Activated CD8-positive, alpha-beta memory T cell treated with anti-CD3 and anti-CD28 coated beads for 24 hours (primary cell): ENCODE results near the gene WWOX.
"Not testable (repeated sequence)": the region's sequence is repeated elsewhere in the genome, so short reads cannot be mapped to it uniquely, and the experiment has no call there.

ENCODE experiments used
- DNase-seq: peaks from one replicate; pipeline ENCODE4 v3.0.0-alpha.2; 2020

The WWOX gene

DNA sequence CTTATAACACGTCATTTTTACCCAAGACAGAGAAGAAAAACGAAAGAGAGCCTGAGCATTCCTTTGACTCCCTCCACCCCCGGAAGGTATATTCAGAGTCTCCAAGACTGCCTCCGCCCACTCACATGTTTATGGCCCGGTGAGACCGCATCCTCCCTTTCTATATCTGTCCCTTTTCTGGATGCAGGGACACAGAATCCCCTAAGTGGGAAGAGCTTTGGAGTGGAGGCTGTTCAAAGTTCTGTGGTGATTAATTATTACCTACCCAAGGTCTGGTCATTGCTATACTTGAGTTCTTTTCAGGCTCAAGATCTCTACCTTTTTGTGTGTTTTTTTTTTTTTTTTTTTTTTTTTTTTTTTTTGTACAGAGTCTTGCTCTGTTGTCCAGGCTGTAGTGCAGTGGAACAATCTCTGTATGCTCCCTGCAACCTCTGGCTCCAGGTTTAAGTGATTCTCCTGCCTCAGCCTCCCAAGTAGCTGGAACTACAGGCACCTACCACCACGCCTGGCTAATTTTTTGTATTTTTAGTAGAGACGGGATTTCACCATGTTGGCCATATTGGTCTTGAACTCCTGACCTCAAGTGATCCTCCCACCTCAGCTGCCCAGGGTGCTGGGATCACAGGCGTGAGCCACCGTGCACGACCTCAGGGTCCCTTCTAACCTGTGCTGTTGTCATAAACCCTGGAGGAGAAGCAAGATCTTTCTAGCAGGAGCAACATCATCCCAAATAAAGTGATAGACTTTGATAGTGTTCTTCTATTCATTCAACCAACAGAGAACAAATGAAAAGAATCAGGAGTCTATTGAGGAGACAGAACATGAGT lies 407.1 kb downstream of the WWOX start:
- no peak for DNase-seq

DNA sequence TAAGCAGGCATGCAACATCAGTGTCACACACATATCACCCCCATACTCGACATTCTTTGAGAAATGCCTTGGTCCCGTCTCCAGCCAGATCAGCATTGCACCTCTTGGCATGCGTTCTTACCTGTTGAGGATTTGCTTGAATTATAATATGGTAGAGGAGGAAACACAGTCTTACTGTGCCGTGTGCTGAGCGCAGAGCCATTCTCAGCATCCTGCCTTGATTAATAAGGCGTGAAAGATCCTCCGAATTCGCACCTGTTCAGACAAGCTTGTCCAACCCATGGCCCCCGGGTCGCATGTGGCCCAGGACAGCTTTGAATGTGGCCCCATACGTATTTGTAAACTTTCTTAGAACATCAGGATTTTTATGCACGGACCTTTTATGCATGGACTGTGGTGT lies 408.1 kb downstream of the WWOX start:
- no peak for DNase-seq

DNA sequence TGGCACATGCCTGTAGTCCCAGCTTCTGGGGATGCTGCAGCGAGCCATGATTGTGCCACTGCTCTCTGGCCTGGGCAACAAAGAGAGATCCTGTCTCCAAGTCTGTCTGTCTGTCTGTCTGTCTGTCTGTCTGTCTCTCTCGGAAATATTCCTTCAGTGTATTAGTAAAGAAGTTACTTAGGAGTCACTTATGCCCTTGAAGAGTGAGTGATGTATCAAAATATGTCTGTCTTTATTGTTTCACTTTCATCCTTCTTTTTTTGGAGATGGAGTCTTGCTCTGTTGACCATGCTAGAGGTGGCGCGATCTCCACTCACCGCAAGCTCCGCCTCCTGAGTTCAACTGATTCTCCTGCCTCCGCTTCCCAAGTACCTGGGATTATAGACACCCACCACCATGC lies 410.5 kb downstream of the WWOX start:
- no peak for DNase-seq

GRCh38 chr16:78510496-78510895 lies 411.0 kb downstream of the WWOX start:
- DNase-seq = no peak

DNA sequence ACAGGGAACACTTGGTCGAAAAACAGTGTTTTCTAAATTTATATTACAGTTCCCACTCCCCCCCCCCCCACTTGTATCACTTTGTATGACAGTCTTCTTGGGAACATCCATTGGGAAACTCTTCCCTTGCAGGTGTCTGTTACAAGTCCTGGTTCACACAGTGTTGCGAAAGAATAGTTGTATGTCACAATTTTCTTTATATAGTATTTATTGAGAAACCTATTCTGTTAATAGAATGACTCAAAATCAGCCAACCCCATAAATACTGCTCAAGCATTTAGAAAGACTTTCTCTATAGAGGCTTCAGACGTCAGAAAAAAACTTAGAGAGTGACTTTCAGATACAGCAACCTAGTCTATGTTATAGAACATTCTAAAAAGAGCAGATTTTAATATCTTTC lies 414.4 kb downstream of the WWOX start:
- no peak for DNase-seq

GRCh38 chr16:78514888-78515287 lies 415.4 kb downstream of the WWOX start:
- DNase-seq = not testable (repeated sequence)

DNA sequence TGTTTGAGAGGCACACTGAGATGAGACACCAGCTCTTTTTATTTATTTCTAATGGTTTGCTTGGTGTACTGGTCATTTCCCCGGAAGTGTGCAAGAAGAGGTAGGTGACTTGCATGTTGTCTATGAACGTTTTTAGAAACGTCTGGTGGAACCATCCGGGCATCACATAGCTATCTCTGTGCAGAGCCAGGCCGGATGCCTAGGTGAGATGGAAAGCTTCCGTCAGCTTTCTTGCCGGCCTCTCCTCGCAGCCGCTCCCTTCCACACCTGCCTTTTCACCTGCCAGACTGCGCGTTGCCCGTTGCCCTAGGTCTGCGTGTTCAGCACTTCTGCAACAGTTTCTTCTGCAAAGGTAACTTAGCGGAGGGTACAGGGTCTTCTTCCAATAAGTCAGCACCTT lies 416.0 kb downstream of the WWOX start:
- DNase-seq = no peak

DNA sequence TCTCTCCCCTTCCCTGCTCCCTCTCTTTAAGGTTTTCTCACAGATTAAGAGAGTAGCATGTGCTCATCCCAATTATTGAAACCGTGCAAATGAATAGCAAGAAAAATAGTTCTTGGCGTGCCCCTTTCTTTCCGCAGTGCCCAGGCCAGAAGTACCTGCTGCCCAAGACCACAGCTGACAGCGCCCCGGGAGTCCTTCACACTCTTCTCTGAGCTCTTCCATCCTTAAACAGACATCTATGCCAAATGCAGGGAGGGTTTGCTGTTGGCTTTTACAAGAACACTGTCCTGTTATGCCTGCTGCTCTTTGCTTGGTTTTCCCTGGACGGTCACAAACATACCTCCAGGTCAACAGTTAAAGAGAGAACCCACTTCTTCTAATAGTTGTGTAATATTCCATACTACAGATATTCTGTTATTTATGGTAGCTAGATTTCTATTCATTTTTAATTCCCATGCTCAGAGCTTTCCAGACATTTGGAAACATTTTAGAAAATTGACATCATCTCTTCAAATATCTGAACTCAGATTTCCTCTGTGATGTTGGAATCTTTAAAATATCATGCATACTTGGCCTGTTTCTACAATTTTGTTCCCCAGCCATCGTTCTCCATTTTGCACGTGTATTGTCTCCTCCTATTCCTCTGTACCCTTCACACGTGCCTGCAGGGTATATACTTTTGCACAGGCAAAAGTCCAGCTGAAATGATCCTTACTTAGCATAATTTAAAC lies 416.7 kb downstream of the WWOX start:
- DNase-seq = no peak

DNA sequence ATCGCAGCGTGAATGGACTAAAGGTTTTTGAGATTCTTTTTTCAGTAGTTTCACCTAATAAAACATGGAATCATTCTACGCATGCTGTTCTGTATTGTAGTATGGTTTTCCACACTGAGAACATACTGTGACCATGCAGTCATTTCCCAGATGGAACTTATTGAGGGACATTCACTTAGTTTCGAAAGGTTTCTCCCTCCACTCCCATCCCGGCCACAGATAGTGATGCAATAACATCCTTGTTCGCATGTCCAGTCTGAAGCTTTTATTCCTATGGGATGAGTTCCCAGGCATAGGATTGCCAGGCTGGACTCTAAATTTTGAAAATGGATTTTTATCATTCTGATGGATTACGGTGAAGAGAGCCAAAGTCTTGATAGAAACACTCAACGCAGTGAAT lies 420.4 kb downstream of the WWOX start:
- no peak for DNase-seq

- no peak for DNase-seq
Measured at GRCh38 chr16:78520470-78520869, 421.0 kb downstream of the WWOX start.

DNA sequence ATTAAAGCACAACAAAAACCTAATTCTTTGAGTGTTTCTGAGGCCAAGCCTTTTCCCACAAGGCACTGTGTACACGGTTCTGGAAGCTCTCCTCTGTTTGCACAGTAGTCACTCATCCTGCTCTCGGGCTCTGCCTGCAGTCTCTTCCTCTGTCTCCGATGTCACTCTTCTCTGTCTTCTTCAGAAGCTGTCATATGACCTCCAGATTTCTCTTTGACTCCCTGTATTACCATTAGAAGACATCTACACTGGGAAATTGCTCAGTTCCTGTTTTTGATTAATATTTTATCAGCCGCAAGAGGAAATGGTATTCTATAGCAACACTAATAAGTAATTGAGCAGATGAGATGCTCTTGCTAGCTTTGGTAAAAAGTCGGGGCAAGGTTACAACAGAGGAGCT lies 422.9 kb downstream of the WWOX start:
- DNase-seq = no peak

GRCh38 chr16:78523212-78523985 lies 423.9 kb downstream of the WWOX start:
- DNase-seq = no peak

GRCh38 chr16:78524066-78524595 lies 424.7 kb downstream of the WWOX start:
- DNase-seq = no peak

DNA sequence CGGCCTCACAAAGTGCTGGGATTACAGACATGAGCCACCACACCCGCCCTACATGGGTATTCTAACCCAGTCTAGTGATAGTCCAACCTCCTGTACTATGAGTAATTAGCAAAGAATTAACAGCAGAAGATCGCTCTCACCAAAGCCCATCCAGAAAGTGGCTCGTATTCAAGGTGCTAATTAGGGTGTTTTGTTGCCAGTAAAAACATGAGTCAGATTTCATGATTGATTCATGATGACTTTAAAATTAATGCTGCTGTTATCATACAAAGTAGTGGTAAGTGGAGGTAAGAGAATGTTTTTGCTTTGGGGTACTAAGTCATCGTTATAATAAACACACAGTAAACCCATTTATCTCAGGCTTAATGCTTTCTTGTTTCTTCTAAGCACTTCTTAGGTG lies 428.8 kb downstream of the WWOX start:
- DNase-seq = no peak

- DNase-seq = no peak
Measured at GRCh38 chr16:78529881-78530280, 430.4 kb downstream of the WWOX start.

- no peak for DNase-seq
Measured at GRCh38 chr16:78530283-78530682, 430.8 kb downstream of the WWOX start.

DNA sequence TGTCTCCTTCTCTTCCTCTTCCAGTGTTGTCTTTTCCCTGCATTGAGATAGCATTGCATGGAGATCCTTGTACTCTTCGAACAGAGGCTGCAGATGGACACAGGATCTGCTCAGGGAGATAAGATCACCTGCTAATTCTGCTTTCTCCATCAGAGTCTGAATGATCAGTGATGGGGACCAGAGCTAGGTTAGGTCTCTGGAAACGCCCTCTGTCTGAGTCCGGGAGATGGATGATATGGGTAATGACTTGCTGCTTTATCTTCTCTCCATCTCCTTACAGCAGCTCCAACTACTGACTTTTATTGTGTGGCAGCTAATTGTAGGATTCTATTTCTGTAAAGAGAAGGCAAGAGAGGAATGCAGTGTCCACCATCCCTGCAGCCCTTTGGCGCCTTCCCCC lies 435.6 kb downstream of the WWOX start:
- DNase-seq = no peak

DNA sequence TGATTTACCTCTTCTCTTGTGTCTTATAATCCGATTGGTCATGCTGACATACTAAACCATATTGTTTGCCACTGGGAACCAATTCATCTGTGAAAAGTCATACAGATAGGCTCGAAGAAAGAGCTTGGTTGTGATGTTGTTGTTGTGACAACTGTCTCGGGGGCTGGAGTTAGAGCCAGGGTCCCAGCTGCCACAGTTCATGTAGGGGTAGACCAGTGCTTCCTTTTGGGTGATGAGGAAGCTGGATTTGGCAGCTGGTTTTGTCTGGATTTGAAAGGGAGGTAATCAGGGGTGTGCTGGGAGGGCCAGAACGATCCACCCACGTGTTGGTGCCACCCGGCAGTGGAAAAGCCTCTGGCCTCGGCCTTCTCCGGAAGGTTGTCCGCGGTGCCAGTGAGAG lies 438.1 kb downstream of the WWOX start:
- no peak for DNase-seq

DNA sequence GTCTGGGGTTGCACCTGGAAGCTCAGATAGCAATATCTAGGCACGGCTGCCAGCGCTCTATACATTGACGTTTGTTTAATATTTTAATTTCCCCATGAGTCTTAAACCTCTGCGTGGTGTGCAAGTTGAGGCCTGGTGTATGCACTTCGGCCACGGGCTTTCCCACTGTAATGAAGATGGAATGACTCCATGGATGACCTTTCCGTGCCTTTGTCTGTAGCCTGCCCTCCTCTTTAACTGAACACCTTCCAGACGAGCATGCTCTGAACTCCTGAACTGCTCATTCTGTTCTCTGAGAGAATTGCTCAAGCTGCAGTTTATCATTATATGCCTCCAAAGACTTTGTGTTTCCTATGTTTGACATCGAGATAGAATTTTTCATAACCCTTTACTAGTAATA lies 438.8 kb downstream of the WWOX start:
- DNase-seq = no peak

DNA sequence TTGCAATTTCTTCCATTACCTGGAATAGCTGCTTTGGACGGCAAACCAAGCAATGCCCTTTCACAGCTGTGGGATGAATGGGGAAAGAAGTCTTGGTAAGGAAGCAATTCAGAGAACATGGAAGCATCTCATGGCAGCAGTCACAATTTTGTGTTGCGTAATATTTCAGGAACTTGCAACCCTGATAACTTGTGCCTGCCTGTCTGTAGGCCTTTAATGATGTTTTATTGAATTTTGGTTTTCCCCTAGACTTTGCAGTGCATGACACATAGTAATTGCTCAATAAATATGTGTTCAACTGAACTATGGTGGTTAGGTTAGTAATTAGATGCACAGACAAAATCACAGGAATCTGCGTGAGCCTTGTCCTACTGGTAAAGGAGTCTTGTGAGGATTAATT lies 439.5 kb downstream of the WWOX start:
- no peak for DNase-seq

DNA sequence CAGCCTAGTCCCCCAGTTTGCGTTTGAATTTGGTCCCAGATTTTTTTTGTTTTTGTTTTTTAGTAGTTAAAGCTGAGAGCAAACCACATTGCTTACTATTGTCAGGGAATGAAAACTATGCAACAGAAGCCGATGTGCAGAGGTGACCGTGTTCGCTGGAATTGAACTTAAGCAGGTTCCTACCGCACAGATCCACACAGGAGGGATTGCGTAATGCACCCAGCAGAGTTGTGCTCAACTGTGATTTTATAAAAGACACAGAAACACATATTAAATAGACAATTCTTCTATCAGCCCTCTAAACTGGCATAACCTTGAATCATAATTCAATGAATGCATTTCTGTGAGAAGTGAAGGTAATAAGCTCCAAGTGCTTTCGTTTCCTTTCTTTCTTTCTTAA lies 443.0 kb downstream of the WWOX start:
- no peak for DNase-seq

DNA sequence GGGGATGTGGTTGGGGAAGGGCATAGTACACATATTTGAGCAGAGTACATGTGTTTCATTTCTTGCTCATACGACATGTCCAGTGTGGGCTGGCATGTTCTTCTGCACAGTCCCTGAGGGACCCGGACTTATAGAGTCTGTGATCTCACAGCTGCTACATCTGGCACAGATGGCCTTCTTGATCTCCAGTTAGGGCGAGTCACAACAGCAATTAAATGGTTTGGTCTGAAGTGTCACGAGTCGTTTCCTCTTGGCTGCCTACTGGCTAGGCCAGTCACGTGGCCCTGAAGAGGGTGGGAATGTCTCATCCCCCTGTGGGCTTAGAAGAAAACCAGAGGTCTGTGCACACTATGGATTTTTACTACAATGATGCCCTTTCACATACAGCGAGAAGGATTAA lies 443.6 kb downstream of the WWOX start:
- DNase-seq = no peak

GRCh38 chr16:78549366-78549765 lies 449.9 kb downstream of the WWOX start:
- no peak for DNase-seq
